Measurements from ENCODE around the gene REXO1.

REXO1 gene

DNA sequence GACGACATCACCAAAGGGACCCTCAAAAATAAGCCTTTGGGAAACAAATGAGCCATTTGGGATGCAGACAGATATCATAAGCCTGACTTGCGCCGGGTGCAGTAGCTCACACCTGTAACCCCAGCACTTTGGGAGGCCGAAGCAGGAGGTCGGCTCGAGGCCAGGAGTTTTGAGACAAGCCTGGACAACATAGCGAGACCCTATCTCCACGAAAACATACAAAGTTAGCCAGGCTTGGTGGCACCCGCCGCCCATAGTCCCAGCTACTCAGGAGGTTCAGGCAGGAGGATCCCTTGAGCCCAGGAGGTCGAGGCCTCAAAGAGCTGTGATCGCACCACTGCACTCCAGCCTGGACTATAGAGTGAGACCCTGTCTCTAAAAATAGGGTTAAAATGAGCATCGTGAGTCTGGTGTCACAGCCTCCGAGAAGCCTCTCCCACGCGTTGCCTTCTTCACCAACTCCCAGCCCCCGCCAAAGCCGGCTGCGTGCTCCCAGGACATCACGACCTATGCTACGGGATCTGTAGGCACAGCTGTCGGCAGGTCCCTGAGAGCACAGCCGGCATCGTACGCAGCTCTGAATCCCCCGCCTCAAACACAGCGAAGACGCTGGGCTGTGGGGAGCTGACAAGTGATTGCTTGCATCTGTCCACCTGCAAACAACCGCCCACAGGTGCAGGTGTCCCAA, 1.6 kb downstream of the REXO1 start:
- Histone ChIP-seq H3K9me3 (ENCODE audit: control insufficient read depth, low read length) (no peaks in the 10 kb centered on the region), H3K4me1 (ENCODE audit: control insufficient read depth, insufficient read depth, low read length) (peaks cover 13% of the 10 kb centered on the region), H3K27ac (ENCODE audit: insufficient read depth, low read depth, low read length, poor library complexity, severe bottlenecking) (no peak overlapping the region), H3K4me3 (ENCODE audit: insufficient read depth, low read depth, low read length) (peak overlapping the region; percentile 99), H3K36me3 (ENCODE audit: control insufficient read depth, insufficient read depth, low read length) (no peaks in the 10 kb centered on the region), H3K27me3 (ENCODE audit: control insufficient read depth, insufficient read depth, low read length, poor library complexity, severe bottlenecking) (no peaks in the 10 kb centered on the region)
- 93 to 95% methylated on average over 29 of the region's 29 CpGs for WGBS, 2 experiments

DNA sequence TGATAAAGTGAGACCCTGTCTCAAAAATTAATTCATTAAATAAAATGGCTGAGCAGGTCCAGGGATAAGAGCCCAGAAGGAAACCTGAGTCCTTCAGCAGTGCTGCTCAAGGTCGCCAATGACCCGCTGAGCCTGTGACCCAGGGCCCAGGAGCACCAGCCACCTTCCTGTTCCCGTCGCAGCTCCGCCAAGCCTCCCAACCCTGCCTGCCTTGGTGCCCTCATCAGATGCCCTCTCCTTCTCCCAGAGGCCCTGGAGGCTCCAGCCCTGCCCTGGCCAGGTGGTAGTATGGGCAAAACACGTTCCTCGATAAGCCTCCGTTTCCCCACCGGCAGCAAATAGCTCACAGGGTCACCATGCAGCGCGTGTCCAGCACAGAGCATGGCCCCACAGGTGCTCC, 2.6 kb downstream of the REXO1 start:
- Histone ChIP-seq H3K36me3 (ENCODE audit: control insufficient read depth, insufficient read depth, low read length) (no peaks in the 10 kb centered on the region), H3K27me3 (ENCODE audit: control insufficient read depth, insufficient read depth, low read length, poor library complexity, severe bottlenecking) (no peaks in the 10 kb centered on the region), H3K27ac (ENCODE audit: insufficient read depth, low read depth, low read length, poor library complexity, severe bottlenecking) (no peak overlapping the region), H3K4me3 (ENCODE audit: insufficient read depth, low read depth, low read length) (no peak overlapping the region), H3K9me3 (ENCODE audit: control insufficient read depth, low read length) (no peaks in the 10 kb centered on the region), H3K4me1 (ENCODE audit: control insufficient read depth, insufficient read depth, low read length) (peaks cover 20% of the 10 kb centered on the region)
- 94 to 96% methylated on average over 11 of the region's 11 CpGs for WGBS, 2 experiments

DNA sequence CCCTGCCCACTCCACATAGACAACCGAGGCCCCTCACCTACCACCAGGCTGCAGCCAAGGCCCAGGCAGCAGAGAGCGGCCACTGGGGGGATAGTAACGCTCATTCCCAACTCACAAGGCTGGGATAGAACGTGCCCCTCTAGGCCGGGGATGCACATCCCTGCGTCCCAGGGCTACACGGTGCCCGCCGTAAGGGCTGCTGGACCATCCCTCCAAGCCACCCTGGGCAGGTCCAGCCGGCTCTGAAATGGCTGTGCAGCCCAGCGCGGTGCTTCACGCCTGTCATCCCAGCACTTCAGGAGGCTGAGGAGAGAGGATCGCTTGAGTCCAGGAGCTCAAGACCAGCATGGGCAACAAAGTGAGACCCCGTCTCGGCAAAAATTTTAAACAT, 3.2 kb downstream of the REXO1 start:
- H3K27ac ChIP-seq (ENCODE audit: insufficient read depth, low read depth, low read length, poor library complexity, severe bottlenecking): no peak overlapping the region
- H3K27me3 ChIP-seq (ENCODE audit: control insufficient read depth, insufficient read depth, low read length, poor library complexity, severe bottlenecking): no peaks in the 10 kb centered on the region
- no peak overlapping the region for H3K4me3 ChIP-seq (ENCODE audit: insufficient read depth, low read depth, low read length)
- 94% methylated on average over 16 of the region's 16 CpGs for WGBS, 2 experiments
- peaks cover 25% of the 10 kb centered on the region for H3K4me1 ChIP-seq (ENCODE audit: control insufficient read depth, insufficient read depth, low read length)
- no peaks in the 10 kb centered on the region for H3K9me3 ChIP-seq (ENCODE audit: control insufficient read depth, low read length)
- H3K36me3 ChIP-seq (ENCODE audit: control insufficient read depth, insufficient read depth, low read length): no peaks in the 10 kb centered on the region

DNA sequence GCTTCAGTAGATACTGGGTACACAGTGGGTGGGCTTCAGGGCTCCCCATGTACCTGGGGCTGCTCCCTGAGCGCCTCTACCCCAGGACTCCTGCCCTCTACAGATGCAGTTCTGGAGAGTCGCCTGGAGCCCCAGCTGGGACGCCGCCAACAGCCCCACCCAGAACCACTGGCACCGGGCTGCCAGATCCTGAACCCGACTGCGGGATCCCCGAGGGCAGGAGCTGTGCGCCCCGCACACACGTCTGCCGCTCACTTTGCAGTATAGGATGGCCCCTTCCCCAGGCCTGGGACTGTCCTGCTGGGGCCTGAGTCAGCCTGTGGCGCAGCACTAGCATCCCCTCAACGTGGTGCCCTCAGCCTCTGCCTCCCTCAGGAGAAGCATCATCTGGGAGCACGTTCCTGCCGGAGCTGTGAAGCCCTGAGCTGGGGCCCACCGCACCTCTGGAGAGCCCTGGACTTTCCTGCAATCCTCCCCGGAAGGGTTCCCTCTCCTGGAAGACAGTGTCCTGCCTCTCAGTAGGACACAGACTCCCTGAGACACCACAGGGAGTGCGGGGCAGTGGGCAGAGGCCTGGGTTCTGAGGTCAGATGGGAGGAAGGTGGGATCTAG, 3.7 kb downstream of the REXO1 start:
- Histone ChIP-seq H3K27me3 (ENCODE audit: control insufficient read depth, insufficient read depth, low read length, poor library complexity, severe bottlenecking) (no peaks in the 10 kb centered on the region), H3K4me3 (ENCODE audit: insufficient read depth, low read depth, low read length) (no peak overlapping the region), H3K4me1 (ENCODE audit: control insufficient read depth, insufficient read depth, low read length) (peaks cover 30% of the 10 kb centered on the region), H3K27ac (ENCODE audit: insufficient read depth, low read depth, low read length, poor library complexity, severe bottlenecking) (no peak overlapping the region), H3K36me3 (ENCODE audit: control insufficient read depth, insufficient read depth, low read length) (no peaks in the 10 kb centered on the region), H3K9me3 (ENCODE audit: control insufficient read depth, low read length) (no peaks in the 10 kb centered on the region)
- 96 to 97% methylated on average over 19 of the region's 19 CpGs for WGBS, 2 experiments

DNA sequence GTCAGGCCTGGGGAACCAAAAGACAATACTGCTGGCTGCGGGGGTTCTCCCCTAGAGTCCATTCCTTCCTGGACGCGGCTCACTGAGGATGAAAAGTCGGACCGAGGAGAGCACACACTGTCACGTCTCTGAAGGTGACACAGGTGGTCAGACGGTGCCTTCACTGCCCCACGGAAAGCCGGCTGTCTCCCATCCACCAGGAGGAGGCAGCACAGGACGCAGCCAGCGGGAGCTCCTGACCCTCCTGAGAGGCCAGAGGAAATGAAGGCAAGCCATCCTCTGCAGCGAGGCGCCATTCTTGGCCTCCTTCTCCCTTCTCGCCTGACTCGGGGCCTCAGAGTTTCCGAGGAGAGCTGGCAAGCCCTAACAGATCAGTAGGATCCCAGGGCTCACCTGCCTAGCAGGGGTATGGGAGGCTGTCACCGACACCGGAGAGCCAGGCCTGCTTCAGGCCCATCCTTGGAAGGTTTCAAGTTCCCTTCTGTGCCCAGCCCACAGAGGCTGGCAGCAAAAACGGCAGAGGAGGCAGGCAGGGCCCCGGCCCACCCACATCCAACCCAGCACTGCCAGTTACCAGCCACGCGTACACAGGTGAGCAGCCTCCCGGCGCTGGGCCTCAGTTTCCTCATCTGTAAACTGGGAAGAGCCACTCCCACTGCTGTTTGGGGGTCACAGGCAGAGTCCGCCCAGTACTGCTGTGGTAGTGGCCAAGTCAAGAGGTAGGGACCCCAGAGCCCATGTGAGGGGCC, 4.5 kb downstream of the REXO1 start:
- H3K27me3 ChIP-seq (ENCODE audit: control insufficient read depth, insufficient read depth, low read length, poor library complexity, severe bottlenecking): no peaks in the 10 kb centered on the region
- H3K36me3 ChIP-seq (ENCODE audit: control insufficient read depth, insufficient read depth, low read length): no peaks in the 10 kb centered on the region
- H3K4me1 ChIP-seq (ENCODE audit: control insufficient read depth, insufficient read depth, low read length): peaks cover 33% of the 10 kb centered on the region
- no peak overlapping the region for H3K27ac ChIP-seq (ENCODE audit: insufficient read depth, low read depth, low read length, poor library complexity, severe bottlenecking)
- no peak overlapping the region for H3K4me3 ChIP-seq (ENCODE audit: insufficient read depth, low read depth, low read length)
- H3K9me3 ChIP-seq (ENCODE audit: control insufficient read depth, low read length): no peaks in the 10 kb centered on the region
- WGBS, 2 experiments: 91% methylated on average over 25 of the region's 25 CpGs

DNA sequence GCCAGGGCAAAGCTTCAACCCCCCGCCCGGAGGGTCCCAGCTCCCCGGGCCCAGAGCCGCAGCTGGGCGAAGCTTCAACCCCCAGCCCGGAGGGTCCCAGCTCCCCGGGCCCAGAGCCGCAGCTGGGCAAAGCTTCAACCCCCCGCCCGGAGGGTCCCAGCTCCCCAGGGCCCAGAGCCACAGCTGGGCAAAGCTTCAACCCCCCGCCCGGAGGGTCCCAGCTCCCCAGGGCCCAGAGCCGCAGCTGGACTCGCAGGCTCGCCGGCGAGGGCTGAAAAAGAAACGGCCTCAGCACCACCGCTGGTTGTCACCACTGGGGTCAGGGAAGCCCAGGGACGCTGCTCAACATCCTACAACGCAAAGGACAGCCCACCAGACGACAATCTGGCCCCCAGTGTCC, 5.2 kb downstream of the REXO1 start:
- Histone ChIP-seq H3K4me3 (ENCODE audit: insufficient read depth, low read depth, low read length) (no peak overlapping the region), H3K27me3 (ENCODE audit: control insufficient read depth, insufficient read depth, low read length, poor library complexity, severe bottlenecking) (no peaks in the 10 kb centered on the region), H3K36me3 (ENCODE audit: control insufficient read depth, insufficient read depth, low read length) (no peaks in the 10 kb centered on the region), H3K4me1 (ENCODE audit: control insufficient read depth, insufficient read depth, low read length) (peaks cover 33% of the 10 kb centered on the region), H3K9me3 (ENCODE audit: control insufficient read depth, low read length) (no peaks in the 10 kb centered on the region), H3K27ac (ENCODE audit: insufficient read depth, low read depth, low read length, poor library complexity, severe bottlenecking) (no peak overlapping the region)
- 93 to 95% methylated on average over 22 of the region's 22 CpGs for WGBS, 2 experiments

DNA sequence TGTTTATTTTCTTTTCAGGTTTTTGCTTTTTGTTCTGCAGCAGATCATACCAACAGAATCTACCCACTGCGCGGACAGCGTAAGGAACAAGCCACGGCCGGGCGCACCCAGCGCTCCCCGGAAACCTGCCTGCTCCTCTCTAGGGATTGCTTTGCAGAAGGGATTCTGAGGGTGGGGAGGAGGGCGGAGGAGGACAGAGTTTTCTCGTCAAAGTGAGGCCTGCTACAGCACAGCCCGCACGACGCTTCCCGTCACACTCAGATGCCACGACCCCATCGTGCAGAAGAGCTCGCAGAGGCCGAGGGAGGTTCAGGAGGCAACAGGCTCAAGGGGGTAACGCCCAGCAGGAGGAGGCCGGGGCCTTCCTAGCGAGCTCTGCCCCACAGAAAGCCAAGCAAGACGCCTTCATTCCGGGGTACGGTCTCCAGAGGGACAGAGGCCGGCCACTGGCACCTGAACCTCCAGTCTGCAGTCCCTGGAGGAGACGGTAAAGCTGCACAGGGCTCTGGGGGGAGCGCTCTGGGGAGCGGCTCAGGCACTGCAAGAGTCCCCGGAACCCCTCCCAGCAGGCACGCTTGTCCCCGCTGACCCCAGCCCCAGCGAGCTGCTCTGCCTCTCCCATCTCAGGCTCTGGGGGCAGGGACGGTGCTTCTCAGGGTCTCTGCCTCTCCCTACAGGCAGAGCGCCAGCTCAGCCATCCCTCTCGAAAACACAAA, 6.9 kb downstream of the REXO1 start:
- Histone ChIP-seq H3K9me3 (ENCODE audit: control insufficient read depth, low read length) (no peaks in the 10 kb centered on the region), H3K4me1 (ENCODE audit: control insufficient read depth, insufficient read depth, low read length) (peaks cover 32% of the 10 kb centered on the region), H3K4me3 (ENCODE audit: insufficient read depth, low read depth, low read length) (no peak overlapping the region), H3K36me3 (ENCODE audit: control insufficient read depth, insufficient read depth, low read length) (no peaks in the 10 kb centered on the region), H3K27ac (ENCODE audit: insufficient read depth, low read depth, low read length, poor library complexity, severe bottlenecking) (no peak overlapping the region), H3K27me3 (ENCODE audit: control insufficient read depth, insufficient read depth, low read length, poor library complexity, severe bottlenecking) (no peaks in the 10 kb centered on the region)
- 92% methylated on average over 35 of the region's 35 CpGs for WGBS, 2 experiments

DNA sequence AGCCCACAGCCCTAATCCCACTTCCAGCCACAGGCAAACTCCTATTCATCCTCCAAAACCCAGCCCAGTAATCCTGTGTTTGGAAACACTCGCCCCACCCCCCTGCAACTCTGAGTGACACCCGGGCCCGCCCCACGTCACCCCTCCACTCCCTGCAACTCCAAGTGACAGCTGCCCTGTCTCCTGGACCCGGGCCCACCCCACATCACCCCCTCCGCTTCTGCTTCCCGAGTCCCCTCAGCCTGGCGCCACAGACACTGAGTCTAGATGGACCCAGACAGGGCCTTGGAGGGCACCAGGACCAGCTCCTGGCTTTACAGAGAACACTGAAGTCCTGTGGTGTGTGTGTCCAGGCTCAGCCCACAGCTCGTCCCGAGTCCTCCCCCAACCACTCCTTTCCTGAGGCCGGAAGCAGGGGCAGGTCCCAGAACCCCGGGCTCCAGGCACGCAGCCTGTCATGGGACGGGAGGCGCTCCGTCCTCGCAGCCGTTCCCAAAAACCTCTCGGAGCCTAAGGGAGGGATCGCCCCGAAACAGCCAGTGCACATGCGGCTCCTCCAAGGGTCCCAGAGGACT, 7.7 kb downstream of the REXO1 start:
- Histone ChIP-seq H3K27me3 (ENCODE audit: control insufficient read depth, insufficient read depth, low read length, poor library complexity, severe bottlenecking) (no peaks in the 10 kb centered on the region), H3K4me3 (ENCODE audit: insufficient read depth, low read depth, low read length) (no peak overlapping the region)

DNA sequence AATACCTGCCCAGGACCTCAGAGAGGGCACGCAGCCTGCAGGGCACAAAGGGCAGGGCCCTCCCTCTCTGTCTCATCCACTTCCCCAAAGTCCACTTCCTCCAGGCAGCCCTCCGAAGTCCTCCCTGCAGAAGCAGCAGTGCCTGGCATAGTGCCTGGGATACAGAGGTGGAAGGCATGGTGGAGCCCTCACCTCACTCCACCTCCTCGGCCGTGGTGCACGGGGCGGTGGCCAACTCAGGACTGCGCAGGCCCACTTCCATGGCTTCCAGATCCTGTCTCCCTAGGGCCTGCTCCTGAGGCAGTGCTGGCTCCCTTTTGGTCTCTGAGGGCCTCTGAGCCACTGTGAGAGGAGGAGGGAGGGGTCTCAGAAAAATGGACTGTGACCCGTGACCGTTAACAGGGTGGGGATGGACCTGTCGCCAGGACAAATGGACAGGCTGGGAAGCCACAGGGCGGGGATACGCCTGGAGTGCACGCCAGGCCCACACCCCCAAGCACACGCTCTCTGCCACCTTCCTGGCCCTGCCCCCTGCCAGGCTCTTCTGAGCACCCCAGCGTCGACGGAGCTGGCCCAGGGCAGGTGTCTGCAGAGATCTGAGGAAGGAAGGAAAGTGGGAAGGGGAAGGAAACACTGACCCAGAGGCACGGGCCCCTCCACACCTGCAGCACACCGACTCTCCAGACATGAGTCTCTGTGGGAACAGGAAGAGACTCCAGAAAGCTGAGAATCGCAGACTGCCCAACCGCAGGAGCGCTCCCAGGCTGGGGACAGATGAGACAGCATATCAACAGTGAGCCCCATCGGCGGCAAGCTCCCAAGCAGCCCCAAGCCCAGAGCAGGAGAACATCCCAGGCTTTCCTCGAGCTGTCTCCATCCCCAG, 8.4 kb downstream of the REXO1 start:
- 90 to 93% methylated on average over 25 of the region's 25 CpGs for WGBS, 2 experiments
- Histone ChIP-seq H3K4me1 (ENCODE audit: control insufficient read depth, insufficient read depth, low read length) (peaks cover 29% of the 10 kb centered on the region), H3K36me3 (ENCODE audit: control insufficient read depth, insufficient read depth, low read length) (no peaks in the 10 kb centered on the region), H3K27ac (ENCODE audit: insufficient read depth, low read depth, low read length, poor library complexity, severe bottlenecking) (no peak overlapping the region), H3K27me3 (ENCODE audit: control insufficient read depth, insufficient read depth, low read length, poor library complexity, severe bottlenecking) (no peaks in the 10 kb centered on the region), H3K9me3 (ENCODE audit: control insufficient read depth, low read length) (no peaks in the 10 kb centered on the region), H3K4me3 (ENCODE audit: insufficient read depth, low read depth, low read length) (no peak overlapping the region)

More for the DNA sequence above, 7.7 kb downstream of the REXO1 start:
- Histone ChIP-seq H3K9me3 (ENCODE audit: control insufficient read depth, low read length) (no peaks in the 10 kb centered on the region), H3K36me3 (ENCODE audit: control insufficient read depth, insufficient read depth, low read length) (no peaks in the 10 kb centered on the region), H3K27ac (ENCODE audit: insufficient read depth, low read depth, low read length, poor library complexity, severe bottlenecking) (no peak overlapping the region), H3K4me1 (ENCODE audit: control insufficient read depth, insufficient read depth, low read length) (peaks cover 29% of the 10 kb centered on the region)
- 86 to 89% methylated on average over 22 of the region's 22 CpGs for WGBS, 2 experiments

Data from ectodermal cell (in vitro differentiated cells).